ENCODE results near the gene FOXO1. TPM values are rescaled to one million over a fixed set of nuclear protein-coding genes. Genes with fewer than 3 reads are reported as not detected.
A peak's percentile ranks its signal among the peaks of the same experiment; 100 is the strongest.

Gene FOXO1
- total RNA-seq, 4 donors from 2014 or later = 9.1 to 42.3 (median 14.2) TPM

- Histone ChIP-seq H3K4me3 (no peak overlapping the region), H3K4me1 (peaks cover 0 to 71% (median 16%) of the 10 kb centered on the region in 3 donors), H3K27ac (no peak overlapping the region), H3K9me3 (no peaks in the 10 kb centered on the region), H3K36me3 (no peaks in the 10 kb centered on the region), H3K27me3 (no peaks in the 10 kb centered on the region)
- TF ChIP-seq CTCF (IDR thresholded peaks at IDR 0.05) (no peak), POLR2A (IDR thresholded peaks at IDR 0.05) (no peak)
- WGBS, 2 donors = 88 to 90% methylated on average over 4 of the region's 4 CpGs
- intact Hi-C loops (cut with DNase I) = no loop called here
- DNase-seq = no peak
These were observed 90.1 kb downstream of the FOXO1 start for GRCh38 chr13:40576369-40576768.

- 100% methylated on average over 1 of the region's 1 CpG; no CpG with 5 or more reads in 1 of the 2 donors for WGBS, 2 donors
- Histone ChIP-seq H3K4me1 (peaks cover 0 to 71% (median 19%) of the 10 kb centered on the region in 3 donors), H3K4me3 (no peak overlapping the region), H3K27ac (no peak overlapping the region), H3K9me3 (no peaks in the 10 kb centered on the region), H3K27me3 (no peaks in the 10 kb centered on the region), H3K36me3 (no peaks in the 10 kb centered on the region)
- TF ChIP-seq POLR2A (IDR thresholded peaks at IDR 0.05) (no peak), CTCF (IDR thresholded peaks at IDR 0.05) (no peak)
- DNase-seq = no peak
- intact Hi-C loops (cut with DNase I) = no loop called here
These were observed 93.5 kb downstream of the FOXO1 start for GRCh38 chr13:40572961-40573360.

- peaks cover 0 to 68% (median 16%) of the 10 kb centered on the region in 3 donors for H3K4me1 ChIP-seq
- intact Hi-C loops (cut with DNase I) = no loop called here
- H3K4me3 ChIP-seq = no peak overlapping the region
- H3K9me3 ChIP-seq = no peaks in the 10 kb centered on the region
- H3K27me3 ChIP-seq = no peaks in the 10 kb centered on the region
- TF ChIP-seq CTCF (IDR thresholded peaks at IDR 0.05) = no peak
- TF ChIP-seq POLR2A (IDR thresholded peaks at IDR 0.05) = no peak
- DNase-seq = no peak
- H3K36me3 ChIP-seq = no peaks in the 10 kb centered on the region
- WGBS, 2 donors = 83 to 91% methylated on average over 5 to 6 of the region's 6 CpGs
- no peak overlapping the region for H3K27ac ChIP-seq
These were observed 95.0 kb downstream of the FOXO1 start for GRCh38 chr13:40571338-40571963.

GRCh38 chr13:40570930-40571329 lies 95.5 kb downstream of the FOXO1 start:
- H3K36me3 ChIP-seq = no peaks in the 10 kb centered on the region
- no peaks in the 10 kb centered on the region for H3K27me3 ChIP-seq
- WGBS, 2 donors = 63 to 98% methylated on average over 3 to 4 of the region's 4 CpGs
- intact Hi-C loops (cut with DNase I) = no loop called here
- DNase-seq = no peak
- H3K4me1 ChIP-seq = peaks cover 0 to 68% (median 17%) of the 10 kb centered on the region in 3 donors
- no peak overlapping the region for H3K27ac ChIP-seq
- TF ChIP-seq POLR2A (IDR thresholded peaks at IDR 0.05) = no peak
- no peak for TF ChIP-seq CTCF (IDR thresholded peaks at IDR 0.05)
- no peak overlapping the region for H3K4me3 ChIP-seq
- no peaks in the 10 kb centered on the region for H3K9me3 ChIP-seq

- no peak for DNase-seq
- 40 to 60% methylated on average over 3 of the region's 3 CpGs for WGBS, 2 donors
- Histone ChIP-seq H3K9me3 (no peaks in the 10 kb centered on the region), H3K4me3 (no peak overlapping the region), H3K27ac (peak overlapping the region in 3 of 4 donors; percentile 4 to 27 (median 8)), H3K4me1 (peaks cover 5 to 76% (median 31%) of the 10 kb centered on the region in 3 donors), H3K36me3 (no peaks in the 10 kb centered on the region), H3K27me3 (no peaks in the 10 kb centered on the region)
- intact Hi-C loops (cut with DNase I) = no loop called here
- TF ChIP-seq POLR2A (IDR thresholded peaks at IDR 0.05) (no peak), CTCF (IDR thresholded peaks at IDR 0.05) (no peak)
These were observed 97.5 kb downstream of the FOXO1 start for GRCh38 chr13:40569024-40569350.

Measured in esophagus squamous epithelium (tissue), 5 donors.